ENCODE data around the gene ARMC3.

ARMC3 gene

DNA sequence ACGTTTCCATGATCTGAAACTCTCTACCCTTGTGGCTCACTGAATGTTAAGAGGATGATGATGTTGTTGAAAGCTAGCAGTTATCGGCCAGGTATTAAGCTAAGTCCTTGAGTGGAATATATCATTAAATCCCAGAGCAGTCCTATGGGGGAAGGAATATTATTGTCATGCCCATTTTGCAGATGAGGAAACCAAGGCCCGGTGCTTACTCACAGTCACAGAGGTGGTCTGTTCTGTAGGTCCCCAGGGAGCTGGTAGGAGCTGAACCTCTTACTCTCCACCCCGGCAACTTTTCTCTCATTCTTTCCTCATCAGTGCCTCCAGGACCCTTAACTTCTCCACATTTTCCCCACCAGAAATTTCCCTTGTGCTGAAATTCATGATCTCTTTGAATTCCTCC lies 62.6 kb downstream of the ARMC3 start:
- DNase-seq (ENCODE audit: low read depth) = no peak
- TF ChIP-seq, protein P1, sequence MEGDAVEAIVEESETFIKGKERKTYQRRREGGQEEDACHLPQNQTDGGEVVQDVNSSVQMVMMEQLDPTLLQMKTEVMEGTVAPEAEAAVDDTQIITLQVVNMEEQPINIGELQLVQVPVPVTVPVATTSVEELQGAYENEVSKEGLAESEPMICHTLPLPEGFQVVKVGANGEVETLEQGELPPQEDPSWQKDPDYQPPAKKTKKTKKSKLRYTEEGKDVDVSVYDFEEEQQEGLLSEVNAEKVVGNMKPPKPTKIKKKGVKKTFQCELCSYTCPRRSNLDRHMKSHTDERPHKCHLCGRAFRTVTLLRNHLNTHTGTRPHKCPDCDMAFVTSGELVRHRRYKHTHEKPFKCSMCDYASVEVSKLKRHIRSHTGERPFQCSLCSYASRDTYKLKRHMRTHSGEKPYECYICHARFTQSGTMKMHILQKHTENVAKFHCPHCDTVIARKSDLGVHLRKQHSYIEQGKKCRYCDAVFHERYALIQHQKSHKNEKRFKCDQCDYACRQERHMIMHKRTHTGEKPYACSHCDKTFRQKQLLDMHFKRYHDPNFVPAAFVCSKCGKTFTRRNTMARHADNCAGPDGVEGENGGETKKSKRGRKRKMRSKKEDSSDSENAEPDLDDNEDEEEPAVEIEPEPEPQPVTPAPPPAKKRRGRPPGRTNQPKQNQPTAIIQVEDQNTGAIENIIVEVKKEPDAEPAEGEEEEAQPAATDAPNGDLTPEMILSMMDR (conservative IDR thresholded peaks at IDR 0.05; ENCODE audit: low read depth, low read length) = no peak
- H3K4me3 ChIP-seq (ENCODE audit: low read depth, low read length) = no peak overlapping the region

DNA sequence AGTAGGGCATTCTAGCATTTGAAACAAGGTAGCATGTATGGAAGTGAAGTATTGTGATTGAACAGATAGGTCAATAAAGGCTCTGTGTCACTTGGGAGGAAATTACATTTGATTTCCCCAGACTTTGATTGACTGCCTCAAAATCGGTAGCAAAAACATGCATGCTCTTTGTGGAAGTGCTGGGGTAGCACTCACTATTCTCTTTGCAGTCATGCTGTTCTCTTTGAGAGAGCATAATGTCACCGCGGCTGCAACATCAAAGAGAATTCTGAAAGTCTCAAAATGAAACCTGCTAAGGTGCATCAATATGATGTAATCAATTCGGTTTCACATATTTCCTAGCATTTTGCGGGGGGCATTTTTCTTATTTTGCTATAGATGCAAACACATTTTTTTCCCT lies 64.2 kb downstream of the ARMC3 start:
- TF ChIP-seq, protein P1 (conservative IDR thresholded peaks at IDR 0.05; ENCODE audit: low read depth, low read length) = no peak
- no peak for DNase-seq (ENCODE audit: low read depth)
- H3K4me3 ChIP-seq (ENCODE audit: low read depth, low read length) = no peak overlapping the region

DNA sequence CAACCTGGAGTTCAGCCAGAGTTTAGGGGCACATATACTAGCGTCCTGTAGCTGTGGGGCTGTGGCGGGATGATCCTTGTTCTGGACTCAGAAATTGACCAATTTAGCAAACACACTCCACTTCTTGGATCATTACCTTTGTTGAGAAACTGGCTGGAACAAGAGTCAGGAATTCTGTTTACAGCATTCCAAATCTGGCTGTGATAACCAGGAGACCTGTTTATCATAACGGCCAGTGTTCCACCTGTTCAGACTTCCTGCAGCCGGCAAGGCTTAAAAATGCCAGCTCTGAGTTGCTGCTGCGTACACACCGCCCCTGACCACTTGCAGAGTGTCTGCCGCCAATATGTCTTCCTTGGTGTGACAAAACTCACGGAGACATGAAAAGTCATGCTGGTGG lies 64.8 kb downstream of the ARMC3 start:
- H3K4me3 ChIP-seq (ENCODE audit: low read depth, low read length) = no peak overlapping the region

DNA sequence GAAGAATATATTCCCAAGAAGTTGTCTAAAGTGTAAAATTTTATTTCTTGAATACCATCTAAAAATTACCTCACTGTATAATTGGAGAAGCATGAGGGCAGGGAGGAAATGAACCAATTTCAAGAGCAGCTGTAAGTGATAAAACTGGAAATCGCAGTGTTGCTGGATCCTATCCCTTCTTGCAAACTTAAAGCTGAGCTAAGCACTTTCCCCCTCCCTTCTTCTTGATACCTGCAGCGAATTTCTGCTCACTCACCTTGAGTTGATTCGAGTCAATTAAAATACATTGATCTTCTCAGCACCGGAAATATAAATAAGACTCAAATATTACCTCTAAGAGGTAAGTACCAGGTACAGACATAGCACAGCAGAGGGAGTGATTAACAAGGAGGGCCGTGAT lies 65.5 kb downstream of the ARMC3 start:
- DNase-seq (ENCODE audit: low read depth) = no peak
- TF ChIP-seq, protein P1 (conservative IDR thresholded peaks at IDR 0.05; ENCODE audit: low read depth, low read length) = no peak

More for the DNA sequence above, 64.8 kb downstream of the ARMC3 start:
- DNase-seq (ENCODE audit: low read depth) = no peak
- TF ChIP-seq, protein P1 (conservative IDR thresholded peaks at IDR 0.05; ENCODE audit: low read depth, low read length) = no peak

DNA sequence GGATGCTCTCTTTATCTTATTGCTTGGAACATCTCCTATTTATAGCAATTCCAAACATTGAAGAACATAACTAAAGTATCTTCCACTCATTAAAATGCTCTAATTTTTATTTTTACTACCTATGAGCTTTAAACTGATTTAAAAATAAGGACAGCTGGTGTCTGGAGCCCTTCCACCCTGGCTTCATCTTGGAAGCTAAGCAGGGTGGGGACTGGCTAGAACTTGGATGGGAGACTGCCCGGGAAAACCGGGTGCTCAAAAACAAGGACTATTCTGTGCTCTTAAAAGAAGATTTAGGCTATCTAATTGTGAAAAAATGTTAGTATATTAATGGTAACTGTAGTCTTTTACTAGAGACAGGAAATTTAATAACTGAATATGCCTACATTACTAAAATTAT lies 69.2 kb downstream of the ARMC3 start:
- H3K4me3 ChIP-seq (ENCODE audit: low read depth, low read length) = no peak overlapping the region
- TF ChIP-seq, protein P1 (conservative IDR thresholded peaks at IDR 0.05; ENCODE audit: low read depth, low read length) = no peak
- peak; percentile 64 for DNase-seq (ENCODE audit: low read depth)

More for the DNA sequence above, 65.5 kb downstream of the ARMC3 start:
- H3K4me3 ChIP-seq (ENCODE audit: low read depth, low read length) = no peak overlapping the region

- no peak for DNase-seq (ENCODE audit: low read depth)
- TF ChIP-seq, protein P1 (conservative IDR thresholded peaks at IDR 0.05; ENCODE audit: low read depth, low read length) = no peak
- H3K4me3 ChIP-seq (ENCODE audit: low read depth, low read length) = no peak overlapping the region
These were observed 70.2 kb downstream of the ARMC3 start for GRCh38 chr10:22998091-22998490.

- no peak for DNase-seq (ENCODE audit: low read depth)
- no peak overlapping the region for H3K4me3 ChIP-seq (ENCODE audit: low read depth, low read length)
- TF ChIP-seq, protein P1 (conservative IDR thresholded peaks at IDR 0.05; ENCODE audit: low read depth, low read length) = no peak
These were observed 72.1 kb downstream of the ARMC3 start for GRCh38 chr10:22999942-23000341.

All from choroid plexus epithelial cell (primary cell).